GM12801 (cell line): ENCODE results near the gene TRIM65.

Experiments
- CTCF ChIP-seq: IDR thresholded peaks from one replicate; pipeline ENCODE4 v1.5.1; 2011; ENCODE audit warnings: control low read depth; ENCODE audit not compliant: insufficient read length; ENCODE audit errors: extremely low read depth

Gene TRIM65

GRCh38 chr17:75917141-75917916 is 20.6 kb upstream of the TRIM65 start:
- TF ChIP-seq CTCF = no peak

GRCh38 chr17:75915268-75915667 is 18.5 kb upstream of the TRIM65 start:
- no peak for TF ChIP-seq CTCF

- no peak for TF ChIP-seq CTCF
These were observed 18.0 kb upstream of the TRIM65 start for GRCh38 chr17:75914643-75915267.

GRCh38 chr17:75913537-75914210 is 16.9 kb upstream of the TRIM65 start:
- TF ChIP-seq CTCF = no peak

GRCh38 chr17:75910699-75911098 is 13.9 kb upstream of the TRIM65 start:
- TF ChIP-seq CTCF = no peak

- TF ChIP-seq CTCF = no peak
These were observed 13.1 kb upstream of the TRIM65 start for GRCh38 chr17:75909812-75910274.

- no peak for TF ChIP-seq CTCF
These were observed 12.5 kb upstream of the TRIM65 start for GRCh38 chr17:75909051-75909811.
